IMR-90 (cell line): Measurements from ENCODE around the gene MCUB. TPM values are rescaled to one million over a fixed set of nuclear protein-coding genes. Genes with fewer than 3 reads are reported as not detected.

ENCODE experiments used
- ATAC-seq: fragments of 200-7000 bp; cut with Tn5 transposase; 2 replicates; pipeline ENCODE4 v1.9.1; 2020; ENCODE audit warnings: low read depth, mild to moderate bottlenecking, moderate library complexity
- BruUV-seq: library from RNA; stranded (reverse); fragments of 400-500 nt; replicated peaks from 2 replicates; lab custom pipeline; 2021; lab: Mats Ljungman, UMichigan
- CTCF ChIA-PET: fragments of 300-600 bp; formaldehyde crosslinking; extraction: SDS; loops from one replicate; lab custom pipeline; 2021; ENCODE audit warnings: antibody characterized with exemption; lab: Yijun Ruan, JAX
- POLR2A ChIA-PET: fragments of 300-600 bp; sonication (Branson Sonifier 250); formaldehyde crosslinking; loops from one replicate; lab custom pipeline; 2022; ENCODE audit warnings: antibody characterized with exemption; ENCODE audit not compliant: unreplicated experiment; lab: Charles Lee
- DNase-seq: peaks from one replicate; pipeline ENCODE4 v3.0.0; 2013
- H2AFZ ChIP-seq: replicated peaks from 2 replicates; pipeline ENCODE3; 2013; ENCODE audit warnings: low read length, mild to moderate bottlenecking; ENCODE audit not compliant: poor library complexity
- H2AK5ac ChIP-seq: 2 replicates; pipeline ENCODE4 v1.6.1; 2013; ENCODE audit warnings: low read depth, low read length, inconsistent platforms
- H2AK9ac ChIP-seq: replicated peaks from 2 replicates; pipeline ENCODE3; 2013; ENCODE audit warnings: mild to moderate bottlenecking, low read depth, low read length, moderate library complexity; ENCODE audit not compliant: poor library complexity
- H2BK120ac ChIP-seq: 2 replicates; pipeline ENCODE4 v1.6.1; 2013; ENCODE audit warnings: low read depth, low read length, inconsistent platforms
- H2BK15ac ChIP-seq: 3 replicates; pipeline ENCODE4 v1.6.1; 2013; ENCODE audit warnings: low read depth, low read length, inconsistent platforms
- H2BK20ac ChIP-seq: 2 replicates; pipeline ENCODE4 v1.6.1; 2013; ENCODE audit warnings: low read depth, mild to moderate bottlenecking, inconsistent platforms, low read length, moderate library complexity
- H2BK5ac ChIP-seq: 2 replicates; pipeline ENCODE4 v1.6.1; 2013; ENCODE audit warnings: mild to moderate bottlenecking, low read depth, low read length, inconsistent platforms; ENCODE audit not compliant: poor library complexity, severe bottlenecking
- H3K14ac ChIP-seq: replicated peaks from 2 replicates; pipeline ENCODE4 v1.6.1; 2013; ENCODE audit warnings: low read depth, low read length, inconsistent platforms
- H3K18ac ChIP-seq: 2 replicates; pipeline ENCODE4 v1.6.1; 2013; ENCODE audit warnings: low read depth, low read length, control low read depth
- H3K23ac ChIP-seq: 2 replicates; pipeline ENCODE4 v1.6.1; 2013; ENCODE audit warnings: low read depth, low read length, inconsistent platforms
- H3K27ac ChIP-seq: 2 replicates; pipeline ENCODE4 v1.5.1; 2013; ENCODE audit warnings: mild to moderate bottlenecking, control low read depth, low read length; ENCODE audit not compliant: insufficient read depth
- H3K27me3 ChIP-seq: 2 replicates; pipeline ENCODE4 v1.6.1; 2013; ENCODE audit warnings: low read length; ENCODE audit not compliant: control insufficient read depth, insufficient read depth
- H3K36me3 ChIP-seq: 2 replicates; pipeline ENCODE4 v1.6.1; 2013; ENCODE audit warnings: low read length, mixed read lengths; ENCODE audit not compliant: control insufficient read depth, insufficient read depth
- H3K4ac ChIP-seq: 2 replicates; pipeline ENCODE4 v1.6.1; 2013; ENCODE audit warnings: low read depth, low read length, inconsistent platforms
- H3K4me1 ChIP-seq: 2 replicates; pipeline ENCODE4 v1.6.1; 2013; ENCODE audit warnings: low read length, mixed read lengths; ENCODE audit not compliant: control insufficient read depth, insufficient read depth
- H3K4me2 ChIP-seq: 2 replicates; pipeline ENCODE4 v1.6.1; 2013; ENCODE audit warnings: low read depth, mild to moderate bottlenecking, control low read depth, low read length, moderate library complexity
- H3K4me3 ChIP-seq: 2 replicates; pipeline ENCODE4 v1.5.1; 2013; ENCODE audit warnings: low read depth, mild to moderate bottlenecking, control low read depth, low read length, moderate library complexity; ENCODE audit not compliant: insufficient read depth
- H3K56ac ChIP-seq: 2 replicates; pipeline ENCODE4 v1.6.1; 2013; ENCODE audit warnings: low read length, inconsistent platforms; ENCODE audit not compliant: insufficient read depth; ENCODE audit errors: extremely low read depth
- H3K79me1 ChIP-seq, 2 experiments: 2 replicates each; pipeline ENCODE4 v1.6.1; 2013; ENCODE audit warnings: low read length in 2 of 2, inconsistent platforms in 1 of 2, low read depth in 1 of 2
- H3K9ac ChIP-seq: 2 replicates; pipeline ENCODE4 v1.6.1; 2013; ENCODE audit warnings: low read depth, low read length, control low read depth
- H3K9me1 ChIP-seq: 2 replicates; pipeline ENCODE4 v1.6.1; 2013; ENCODE audit warnings: low read length, inconsistent platforms; ENCODE audit not compliant: insufficient read depth
- H3K9me3 ChIP-seq: 2 replicates; pipeline ENCODE4 v1.6.1; 2013; ENCODE audit warnings: low read length; ENCODE audit not compliant: control insufficient read depth, insufficient read depth
- H4K20me1 ChIP-seq: 2 replicates; pipeline ENCODE4 v1.6.1; 2013; ENCODE audit warnings: low read length, inconsistent platforms; ENCODE audit not compliant: insufficient read depth
- H4K5ac ChIP-seq: 2 replicates; pipeline ENCODE4 v1.6.1; 2013; ENCODE audit warnings: mild to moderate bottlenecking, low read depth, low read length, control low read depth
- H4K8ac ChIP-seq, 2 experiments: 2 replicates each; pipeline ENCODE4 v1.6.1; 2013; ENCODE audit warnings: low read depth in 2 of 2, low read length in 2 of 2, control low read depth in 1 of 2, inconsistent platforms in 1 of 2
- H4K91ac ChIP-seq: 2 replicates; pipeline ENCODE4 v1.6.1; 2013; ENCODE audit warnings: low read depth, low read length, inconsistent platforms; ENCODE audit not compliant: insufficient read depth
- CEBPB ChIP-seq: IDR thresholded peaks from 2 replicates; pipeline ENCODE4 v1.6.1; 2012; ENCODE audit warnings: low read depth, low read length, improper control_type of control experiment
- CTCF ChIP-seq: conservative IDR thresholded peaks from 2 replicates; pipeline ENCODE4 v1.5.1; 2012; ENCODE audit warnings: mild to moderate bottlenecking, low read depth, low read length, improper control_type of control experiment
- ELK1 ChIP-seq: fragments of 150-350 bp; IDR thresholded peaks from 2 replicates; pipeline ENCODE4 v1.6.1; 2016; ENCODE audit warnings: low read depth, mild to moderate bottlenecking, low read length, moderate library complexity, borderline replicate concordance
- FOS ChIP-seq: fragments of 150-350 bp; IDR thresholded peaks from 2 replicates; pipeline ENCODE4 v1.6.1; 2016; ENCODE audit warnings: low read depth, low read length
- MAFK ChIP-seq: IDR thresholded peaks from 2 replicates; pipeline ENCODE4 v1.6.1; 2012; ENCODE audit warnings: low read depth, low read length, improper control_type of control experiment
- MXI1 ChIP-seq: IDR thresholded peaks from 2 replicates; pipeline ENCODE4 v1.6.1; 2012; ENCODE audit warnings: low read depth, mild to moderate bottlenecking, low read length, moderate library complexity, borderline replicate concordance
- NFE2L2 ChIP-seq: fragments of 150-350 bp; IDR thresholded peaks from 2 replicates; pipeline ENCODE4 v1.6.1; 2016; ENCODE audit warnings: low read depth, mild to moderate bottlenecking, low read length
- POLR2A ChIP-seq: IDR thresholded peaks from 2 replicates; pipeline ENCODE4 v1.6.1; 2012; ENCODE audit warnings: mild to moderate bottlenecking, low read depth, low read length
- RAD21 ChIP-seq: IDR thresholded peaks from 2 replicates; pipeline ENCODE4 v1.6.1; 2012; ENCODE audit warnings: low read length, improper control_type of control experiment
- WGBS, 2 experiments: methylation state at CpG; one replicate each; pipeline versions ENCODE4 v1.1.5 to v1.1.7; 2013; ENCODE audit warnings: missing lambda C conversion rate in 2 of 2; ENCODE audit not compliant: insufficient read length in 1 of 2; ENCODE audit errors: extremely low coverage in 2 of 2; 5-methylcytosine and 5-hydroxymethylcytosine counted together
- dilution Hi-C: fragments of 300-500 bp; cut with HindIII; formaldehyde crosslinking; loops from one replicate; pipeline ENCODE4 v1.14.3; 2018; ENCODE audit warnings: low sequenced_read_pairs; ENCODE audit not compliant: unreplicated experiment
- in situ Hi-C: fragments of 300-500 bp; cut with MboI; formaldehyde crosslinking; loops from 3 replicates; pipeline ENCODE4 v1.14.3; 2019; ENCODE audit warnings: low sequenced_read_pairs, inconsistent platforms, mixed read lengths
- intact Hi-C: fragments of 100-400 bp; cut with micrococcal nuclease; formaldehyde crosslinking; loops from 2 replicates; pipeline ENCODE4 v1.10.0; 2022
- polyA plus RNA-seq, 3 experiments: library from polyadenylated mRNA; depleted of rRNA; stranded (reverse); fragments of >200 nt; gene quantifications; 2 replicates each; pipeline ENCODE4 v1.2.3, GENCODE V29; 2012; ENCODE audit warnings: low replicate concordance in 1 of 3
- total RNA-seq: library from RNA; depleted of rRNA; stranded (reverse); fragments of >200 nt; gene quantifications from 2 replicates; pipeline ENCODE4 v1.2.3, GENCODE V29; 2012

The MCUB gene
- total and polyA plus RNA-seq, 2 of the 4 experiments (the other 2 are of a cell fraction), result 18.5 to 20.4 TPM

DNA sequence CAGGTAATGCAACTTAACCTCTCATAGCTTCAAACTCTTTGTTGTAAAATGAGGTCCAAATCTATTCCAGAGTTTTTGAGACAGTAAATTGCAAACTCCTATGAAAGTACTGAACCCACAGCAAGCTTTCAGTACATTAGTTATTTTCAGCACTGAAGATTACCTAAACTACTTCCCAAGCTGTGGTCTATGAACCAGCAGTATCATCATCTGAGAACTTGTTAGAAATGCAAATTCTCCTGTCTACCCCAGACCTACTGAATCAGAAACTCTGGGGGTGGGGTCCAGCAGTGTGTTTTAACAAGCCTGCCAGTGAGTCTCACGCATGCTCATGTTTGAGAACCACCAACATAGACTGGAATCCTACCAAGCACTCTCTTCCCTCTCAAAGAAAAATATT lies 148.9 kb downstream of the MCUB start:
- intact Hi-C loops, result no loop called here
- no peaks in the 10 kb centered on the region for H3K27me3 ChIP-seq
- in situ Hi-C loops, result loop anchor here (10.0 kb wide), 1 partner anchor 106 kb away; the partner anchor contains the start of gene GAR1
- H3K79me1 ChIP-seq, result no peaks in the 10 kb centered on the region
- DNase-seq (no peak), ATAC-seq (no peak)
- H2BK120ac ChIP-seq, result no peak overlapping the region
- H4K91ac ChIP-seq, result no peak overlapping the region
- no peak overlapping the region for H4K8ac ChIP-seq
- no peak overlapping the region for H2BK5ac ChIP-seq
- H2BK20ac ChIP-seq, result no peak overlapping the region
- no peak overlapping the region for H3K23ac ChIP-seq
- no peak overlapping the region for H2AK5ac ChIP-seq
- WGBS, 2 experiments, result 83% methylated on average over 1 of the region's 1 CpG; no CpG with 5 or more reads in 1 of the 2 experiments
- H3K36me3 ChIP-seq, result 0 out of 2 replicates have a peak, but pooled peaks cover 2% of the 10 kb centered on the region
- no peak for TF ChIP-seq NFE2L2
- no peak for TF ChIP-seq MXI1
- TF ChIP-seq FOS, result no peak
- TF ChIP-seq ELK1, result no peak
- TF ChIP-seq CEBPB, result no peak
- no peak for TF ChIP-seq POLR2A
- no peak for TF ChIP-seq RAD21
- no peak for TF ChIP-seq CTCF
- no peak for TF ChIP-seq MAFK
- POLR2A ChIA-PET, result no interaction called here
- H3K4me2 ChIP-seq, result no peak overlapping the region
- no peak overlapping the region for H3K18ac ChIP-seq
- dilution Hi-C loops, result no loop called here
- H3K4me3 ChIP-seq, result no peak overlapping the region
- H4K5ac ChIP-seq, result no peak overlapping the region
- CTCF ChIA-PET, result no interaction called here
- no peaks in the 10 kb centered on the region for H3K4me1 ChIP-seq
- no TSS peak for BruUV-seq
- no peaks in the 10 kb centered on the region for H3K9me1 ChIP-seq
- H3K9me3 ChIP-seq, result no peaks in the 10 kb centered on the region
- no peak overlapping the region for H3K56ac ChIP-seq
- H3K4ac ChIP-seq, result no peak overlapping the region
- no peaks in the 10 kb centered on the region for H4K20me1 ChIP-seq
- no peak overlapping the region for H3K27ac ChIP-seq
- H3K9ac ChIP-seq, result no peak overlapping the region
- H3K14ac ChIP-seq, result no peak overlapping the region
- no peak overlapping the region for H2BK15ac ChIP-seq
- H2AFZ ChIP-seq, result no peak overlapping the region
- no peak overlapping the region for H2AK9ac ChIP-seq
